Measurements from ENCODE around the gene MYCBPAP. TPM values are rescaled to one million over a fixed set of nuclear protein-coding genes. Genes with fewer than 3 reads are reported as not detected.

MYCBPAP gene
- polyA plus RNA-seq, 3 donors from 2014 or later = 1.00 TPM; not detected in 2

- H3K4me3 Mint-ChIP-seq = no peak overlapping the region
- peaks cover 18 to 23% of the 10 kb centered on the region in 2 donors for H3K4me1 Mint-ChIP-seq
- peaks cover 4 to 14% (median 9%) of the 10 kb centered on the region in 3 donors for H3K27me3 Mint-ChIP-seq (ENCODE audit: low read depth in 3 of 3)
- no peaks in the 10 kb centered on the region for H3K9me3 Mint-ChIP-seq
- DNase-seq = no peak
- no peaks in the 10 kb centered on the region for H3K36me3 Mint-ChIP-seq
- no peak overlapping the region for H3K27ac Mint-ChIP-seq
Measured at GRCh38 chr17:50545311-50545710, 37.1 kb downstream of the MYCBPAP start.

GRCh38 chr17:50546701-50547034 lies 38.4 kb downstream of the MYCBPAP start:
- Mint-ChIP-seq H3K36me3 (no peaks in the 10 kb centered on the region), H3K27me3 (ENCODE audit: low read depth in 3 of 3) (peaks cover 4 to 14% (median 9%) of the 10 kb centered on the region in 3 donors), H3K4me1 (peaks cover 18 to 22% of the 10 kb centered on the region in 2 donors), H3K4me3 (peak overlapping the region; percentile 65 to 77 (median 69)), H3K27ac (peak overlapping the region in 5 of 6 donors; percentile 34 to 81 (median 57)), H3K9me3 (no peaks in the 10 kb centered on the region)
- no peak for DNase-seq

- H3K4me3 Mint-ChIP-seq = peak within 1 kb of the TSS; percentile 66 to 83 (median 69)
Measured at GRCh38 chr17:50547035-50547735, 38.9 kb downstream of the MYCBPAP start, which contains the start of gene SPATA20. SPATA20 (plus strand) TSS chr17:50547174; CDS start chr17:50547209, 35 bp downstream.

GRCh38 chr17:50547736-50548083 lies 39.5 kb downstream of the MYCBPAP start:
- Mint-ChIP-seq H3K36me3 (no peaks in the 10 kb centered on the region), H3K9me3 (no peaks in the 10 kb centered on the region), H3K4me1 (peaks cover 11 to 15% of the 10 kb centered on the region in 2 donors), H3K27ac (peak overlapping the region in 1 of 6 donors; percentile 82), H3K4me3 (peak overlapping the region; percentile 45 to 83 (median 68)), H3K27me3 (ENCODE audit: low read depth in 3 of 3) (peaks cover 2 to 15% (median 9%) of the 10 kb centered on the region in 3 donors)
- DNase-seq = no peak

More at GRCh38 chr17:50547035-50547735, 38.9 kb downstream of the MYCBPAP start, which contains the start of gene SPATA20:
- peaks cover 17 to 20% of the 10 kb centered on the region in 2 donors for H3K4me1 Mint-ChIP-seq
- peaks cover 4 to 14% (median 9%) of the 10 kb centered on the region in 3 donors for H3K27me3 Mint-ChIP-seq (ENCODE audit: low read depth in 3 of 3)
- DNase-seq = peak; percentile 84 to 87 (median 84)
- peak within 1 kb of the TSS in 5 of 6 donors; percentile 34 to 82 (median 57) for H3K27ac Mint-ChIP-seq
- H3K36me3 Mint-ChIP-seq = no peaks in the 10 kb centered on the region
- no peaks in the 10 kb centered on the region for H3K9me3 Mint-ChIP-seq

DNA sequence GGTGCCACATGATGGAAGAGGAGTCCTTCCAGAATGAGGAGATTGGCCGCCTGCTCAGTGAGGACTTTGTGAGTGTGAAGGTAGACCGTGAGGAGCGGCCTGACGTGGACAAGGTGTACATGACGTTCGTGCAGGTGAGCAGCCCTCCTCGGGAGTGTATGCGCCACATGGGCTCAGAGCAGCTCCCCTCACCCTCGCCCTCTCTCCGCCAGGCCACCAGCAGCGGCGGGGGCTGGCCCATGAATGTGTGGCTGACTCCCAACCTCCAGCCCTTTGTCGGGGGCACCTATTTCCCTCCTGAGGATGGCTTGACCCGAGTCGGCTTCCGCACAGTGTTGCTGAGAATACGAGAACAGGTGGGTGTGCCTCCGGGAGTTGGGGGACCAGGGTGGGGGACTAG lies 40.6 kb downstream of the MYCBPAP start:
- no peaks in the 10 kb centered on the region for H3K9me3 Mint-ChIP-seq
- H3K36me3 Mint-ChIP-seq = no peaks in the 10 kb centered on the region
- H3K27me3 Mint-ChIP-seq (ENCODE audit: low read depth in 3 of 3) = peaks cover 2 to 9% (median 9%) of the 10 kb centered on the region in 3 donors
- H3K4me3 Mint-ChIP-seq = no peak overlapping the region
- no peak for DNase-seq
- H3K4me1 Mint-ChIP-seq = peaks cover 11 to 15% of the 10 kb centered on the region in 2 donors
- H3K27ac Mint-ChIP-seq = no peak overlapping the region

- H3K27me3 Mint-ChIP-seq (ENCODE audit: low read depth in 3 of 3) = peaks cover 0 to 9% (median 6%) of the 10 kb centered on the region in 3 donors
- DNase-seq = no peak
- no peaks in the 10 kb centered on the region for H3K9me3 Mint-ChIP-seq
- peak overlapping the region in 2 of 6 donors; percentile 32 to 61 for H3K27ac Mint-ChIP-seq
- H3K36me3 Mint-ChIP-seq = no peaks in the 10 kb centered on the region
- H3K4me1 Mint-ChIP-seq = peaks cover 11 to 15% of the 10 kb centered on the region in 2 donors
- H3K4me3 Mint-ChIP-seq = no peak overlapping the region
Measured at GRCh38 chr17:50549256-50549941, 41.2 kb downstream of the MYCBPAP start.

DNA sequence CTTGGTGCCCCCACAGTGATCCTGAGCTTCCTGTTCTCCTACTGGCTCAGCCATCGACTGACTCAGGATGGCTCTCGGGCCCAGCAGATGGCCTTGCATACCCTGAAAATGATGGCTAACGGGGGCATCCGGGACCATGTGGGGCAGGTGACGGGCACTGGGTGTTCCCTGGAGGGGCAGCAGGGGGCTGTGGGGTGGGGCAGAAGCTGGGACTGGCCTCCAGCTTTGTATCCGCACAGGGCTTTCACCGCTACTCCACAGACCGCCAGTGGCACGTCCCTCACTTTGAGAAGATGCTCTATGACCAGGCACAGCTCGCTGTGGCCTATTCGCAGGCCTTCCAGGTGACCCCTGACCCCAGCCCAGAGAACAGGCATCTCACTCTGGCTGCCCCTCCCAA lies 41.7 kb downstream of the MYCBPAP start:
- H3K9me3 Mint-ChIP-seq = no peaks in the 10 kb centered on the region
- H3K36me3 Mint-ChIP-seq = peaks cover 0 to 4% (median 4%) of the 10 kb centered on the region in 3 donors
- peak overlapping the region in 2 of 6 donors; percentile 32 to 61 for H3K27ac Mint-ChIP-seq
- peaks cover 0 to 5% (median 3%) of the 10 kb centered on the region in 3 donors for H3K27me3 Mint-ChIP-seq (ENCODE audit: low read depth in 3 of 3)
- DNase-seq = no peak
- H3K4me3 Mint-ChIP-seq = no peak overlapping the region
- H3K4me1 Mint-ChIP-seq = peaks cover 11 to 15% of the 10 kb centered on the region in 2 donors

- H3K4me1 Mint-ChIP-seq = peaks cover 11 to 13% of the 10 kb centered on the region in 2 donors
- no peaks in the 10 kb centered on the region for H3K9me3 Mint-ChIP-seq
- H3K4me3 Mint-ChIP-seq = no peak overlapping the region
- H3K27ac Mint-ChIP-seq = no peak overlapping the region
- DNase-seq = no peak
- peaks cover 0 to 5% (median 5%) of the 10 kb centered on the region in 3 donors for H3K36me3 Mint-ChIP-seq
- peaks cover 0 to 3% (median 2%) of the 10 kb centered on the region in 3 donors for H3K27me3 Mint-ChIP-seq (ENCODE audit: low read depth in 3 of 3)
Measured at GRCh38 chr17:50550661-50551432, 42.6 kb downstream of the MYCBPAP start.

- Mint-ChIP-seq H3K4me3 (no peak overlapping the region), H3K36me3 (peaks cover 0 to 5% (median 5%) of the 10 kb centered on the region in 3 donors), H3K4me1 (peaks cover 7 to 10% of the 10 kb centered on the region in 2 donors), H3K9me3 (no peaks in the 10 kb centered on the region), H3K27ac (no peak overlapping the region), H3K27me3 (ENCODE audit: low read depth in 3 of 3) (peaks cover 0 to 1% (median 0%) of the 10 kb centered on the region in 3 donors)
- DNase-seq = no peak
Measured at GRCh38 chr17:50551433-50551815, 43.2 kb downstream of the MYCBPAP start.

DNA sequence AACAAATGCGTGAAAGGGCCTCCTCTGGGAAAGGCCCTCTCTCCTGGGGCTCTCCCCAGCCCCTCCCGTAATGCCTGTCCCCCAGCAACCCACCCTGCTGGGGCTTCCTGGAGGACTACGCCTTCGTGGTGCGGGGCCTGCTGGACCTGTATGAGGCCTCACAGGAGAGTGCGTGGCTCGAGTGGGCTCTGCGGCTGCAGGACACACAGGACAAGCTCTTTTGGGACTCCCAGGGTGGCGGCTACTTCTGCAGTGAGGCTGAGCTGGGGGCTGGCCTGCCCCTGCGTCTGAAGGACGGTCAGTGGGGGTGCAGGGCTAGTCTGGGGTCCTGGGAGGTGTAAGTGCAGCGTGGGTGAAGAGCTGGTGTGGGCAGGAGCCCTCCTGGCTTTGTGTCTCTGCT lies 43.6 kb downstream of the MYCBPAP start:
- H3K27me3 Mint-ChIP-seq (ENCODE audit: low read depth in 3 of 3) = peaks cover 0 to 1% (median 0%) of the 10 kb centered on the region in 3 donors
- H3K4me1 Mint-ChIP-seq = peaks cover 2 to 5% of the 10 kb centered on the region in 2 donors
- peaks cover 0 to 5% (median 5%) of the 10 kb centered on the region in 3 donors for H3K36me3 Mint-ChIP-seq
- no peak for DNase-seq
- H3K4me3 Mint-ChIP-seq = no peak overlapping the region
- H3K27ac Mint-ChIP-seq = no peak overlapping the region
- H3K9me3 Mint-ChIP-seq = no peaks in the 10 kb centered on the region

DNA sequence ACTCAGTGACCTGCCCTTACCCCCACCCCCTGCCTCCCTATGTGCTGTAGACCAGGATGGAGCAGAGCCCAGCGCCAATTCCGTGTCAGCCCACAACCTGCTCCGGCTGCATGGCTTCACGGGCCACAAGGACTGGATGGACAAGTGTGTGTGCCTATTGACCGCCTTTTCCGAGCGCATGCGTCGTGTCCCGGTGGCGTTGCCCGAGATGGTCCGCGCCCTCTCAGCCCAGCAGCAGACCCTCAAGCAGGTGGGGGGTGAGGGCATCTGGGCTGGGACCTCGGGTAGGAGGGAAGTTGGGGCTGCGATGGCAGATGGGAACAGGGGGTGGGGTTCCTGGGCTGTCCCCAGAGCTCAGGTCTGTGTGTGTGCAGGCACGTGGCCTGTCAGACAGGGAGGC lies 46.0 kb downstream of the MYCBPAP start:
- no peak overlapping the region for H3K4me3 Mint-ChIP-seq
- no peaks in the 10 kb centered on the region for H3K9me3 Mint-ChIP-seq
- peaks cover 0 to 5% (median 5%) of the 10 kb centered on the region in 3 donors for H3K36me3 Mint-ChIP-seq
- DNase-seq = no peak
- H3K4me1 Mint-ChIP-seq = peaks cover 6 to 8% of the 10 kb centered on the region in 2 donors
- no peak overlapping the region for H3K27ac Mint-ChIP-seq
- peaks cover 0 to 7% (median 5%) of the 10 kb centered on the region in 3 donors for H3K27me3 Mint-ChIP-seq (ENCODE audit: low read depth in 3 of 3)

DNA sequence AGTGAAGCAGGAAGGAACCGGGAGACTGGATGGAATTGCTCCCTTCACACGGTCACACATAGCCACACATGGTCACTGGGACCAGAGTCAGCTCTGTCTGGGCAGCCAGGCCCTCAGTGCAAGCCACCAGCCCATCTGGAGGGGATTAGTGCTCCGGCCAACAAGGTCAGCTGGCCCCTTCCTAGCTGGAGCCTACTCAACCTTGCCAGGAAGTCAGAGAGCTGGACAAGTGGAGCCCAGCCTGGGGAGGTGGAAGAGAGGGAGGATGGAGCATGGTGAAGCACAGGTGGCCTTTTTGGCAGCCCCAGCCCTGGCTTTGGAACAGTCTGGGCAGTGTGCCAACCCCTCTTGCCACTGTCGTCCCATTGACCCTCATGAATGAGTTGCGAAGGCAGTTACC lies 48.6 kb downstream of the MYCBPAP start:
- peaks cover 8 to 17% of the 10 kb centered on the region in 2 donors for H3K4me1 Mint-ChIP-seq

DNA sequence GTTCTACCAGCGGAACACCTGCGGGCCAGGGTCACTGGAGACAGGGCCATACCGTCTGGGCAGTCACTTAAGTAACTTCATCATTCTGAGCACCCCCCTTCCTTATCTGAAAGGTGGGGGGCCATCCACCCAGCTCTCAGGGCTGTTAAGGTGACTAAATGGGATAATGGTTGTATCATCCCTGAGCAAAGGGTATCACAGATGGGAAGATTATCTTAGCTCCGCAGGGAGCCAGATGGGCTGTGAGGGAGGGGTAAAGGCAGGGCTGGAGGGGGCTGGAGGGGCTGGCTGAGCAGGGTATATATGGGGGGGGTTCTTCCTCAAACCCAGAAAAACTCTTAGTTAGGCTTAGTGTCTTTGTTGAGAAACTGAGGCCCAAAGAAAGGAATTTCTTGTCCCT lies 49.4 kb downstream of the MYCBPAP start:
- H3K4me1 Mint-ChIP-seq = peaks cover 15 to 19% of the 10 kb centered on the region in 2 donors
- no peak for DNase-seq
- peaks cover 0 to 5% (median 5%) of the 10 kb centered on the region in 3 donors for H3K36me3 Mint-ChIP-seq
- no peak overlapping the region for H3K4me3 Mint-ChIP-seq
- H3K27ac Mint-ChIP-seq = no peak overlapping the region
- H3K9me3 Mint-ChIP-seq = no peaks in the 10 kb centered on the region
- H3K27me3 Mint-ChIP-seq (ENCODE audit: low read depth in 3 of 3) = peaks cover 9 to 13% (median 11%) of the 10 kb centered on the region in 3 donors

More for the DNA sequence above, 48.6 kb downstream of the MYCBPAP start:
- Mint-ChIP-seq H3K27me3 (ENCODE audit: low read depth in 3 of 3) (peaks cover 4 to 11% (median 5%) of the 10 kb centered on the region in 3 donors), H3K4me3 (no peak overlapping the region), H3K36me3 (peaks cover 0 to 5% (median 5%) of the 10 kb centered on the region in 3 donors), H3K9me3 (no peaks in the 10 kb centered on the region), H3K27ac (no peak overlapping the region)
- DNase-seq = no peak
